ENCODE results near the gene TMEM132A. TPM values are rescaled to one million over a fixed set of nuclear protein-coding genes. Genes with fewer than 3 reads are reported as not detected.

Gene TMEM132A
- total RNA-seq, 1 experiment from 2014 or later: 95.5 TPM

DNA sequence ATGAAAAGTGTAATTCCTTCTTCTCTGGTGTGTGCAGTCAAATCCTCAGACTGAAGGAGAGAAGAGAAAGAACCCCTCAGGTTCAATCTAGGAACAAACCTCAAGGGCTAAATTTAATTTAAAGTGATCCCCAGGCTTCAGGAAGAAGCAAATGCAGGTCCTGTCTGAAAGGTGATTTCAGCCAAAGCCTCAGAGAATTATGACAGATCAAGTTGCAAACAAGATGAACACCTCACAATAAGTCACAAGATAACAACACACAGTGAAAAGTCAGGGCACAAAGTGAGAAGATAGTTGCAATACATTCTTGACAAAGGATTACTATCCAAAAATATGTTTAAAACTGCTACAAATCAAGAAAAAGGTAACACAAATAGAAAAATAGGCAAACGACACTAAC is 45.2 kb upstream of the TMEM132A start:
- H2BK20ac ChIP-seq (ENCODE audit: low read depth, low read length, poor library complexity, severe bottlenecking): no peak overlapping the region
- no peaks in the 10 kb centered on the region for H3K27me3 ChIP-seq (ENCODE audit: insufficient read depth, low read length)
- Mint-ChIP-seq H3K9me3 (no peaks in the 10 kb centered on the region), H3K36me3 (ENCODE audit: insufficient read depth in 1 of 3, low read depth in 3 of 3) (peaks cover 0 to 16% (median 2%) of the 10 kb centered on the region in 3 experiments; a peak in 3 of 7 replicates), H3K4me3 (no peak overlapping the region), H3K27me3 (ENCODE audit: low read depth) (no peaks in the 10 kb centered on the region), H3K4me1 (no peaks in the 10 kb centered on the region), H3K27ac (no peak overlapping the region)
- H3T11ph ChIP-seq (ENCODE audit: low read length): no peak overlapping the region
- H3K4me1 ChIP-seq (ENCODE audit: insufficient read depth, low read length): no peaks in the 10 kb centered on the region
- peaks cover 2% of the 10 kb centered on the region for H4K20me1 ChIP-seq (ENCODE audit: control insufficient read depth, insufficient read depth, insufficient read length)
- no peak overlapping the region for H2AK5ac ChIP-seq (ENCODE audit: insufficient read length, low read length)
- H3K79me2 ChIP-seq (ENCODE audit: insufficient read depth, low read length): no peaks in the 10 kb centered on the region
- no peak overlapping the region for H3K27ac ChIP-seq (ENCODE audit: insufficient read length, low read depth, low read length)
- H3K23me2 ChIP-seq (ENCODE audit: insufficient read length, low read depth, low read length, poor library complexity, severe bottlenecking): no peaks in the 10 kb centered on the region
- H4K8ac ChIP-seq (replicated peaks; ENCODE audit: insufficient read length, low read depth, low read length): no peak overlapping the region
- H3K23ac ChIP-seq (ENCODE audit: insufficient read length, low read depth, low read length): no peak overlapping the region
- no peak overlapping the region for H2BK15ac ChIP-seq (ENCODE audit: low read depth, low read length)
- H3K4ac ChIP-seq (ENCODE audit: low read depth, low read length): no peak overlapping the region
- no peak overlapping the region for H2AFZ ChIP-seq (ENCODE audit: low read length)
- no peak overlapping the region for H2BK12ac ChIP-seq (ENCODE audit: insufficient read length, low read depth, low read length)
- no peaks in the 10 kb centered on the region for H3K79me1 ChIP-seq (ENCODE audit: insufficient read depth, low read depth, low read length, poor library complexity, severe bottlenecking)
- no peak overlapping the region for H2BK120ac ChIP-seq (ENCODE audit: low read depth, low read length, poor library complexity, severe bottlenecking)
- H3K9ac ChIP-seq (ENCODE audit: extremely low read depth, insufficient read length, low read length): no peak overlapping the region
- no peak overlapping the region for H2BK5ac ChIP-seq (ENCODE audit: insufficient read length, low read length)
- H3K4me2 ChIP-seq (ENCODE audit: insufficient read depth, insufficient read length, low read length): no peak overlapping the region
- no peak for DNase-seq
- H3K56ac ChIP-seq (ENCODE audit: insufficient read length, low read depth, low read length): no peak overlapping the region
- no CpG with 5 or more reads among the region's 1 CpG for WGBS (ENCODE audit: extremely low coverage, insufficient read length, low lambda C conversion rate)
- no peaks in the 10 kb centered on the region for H3K9me3 ChIP-seq (ENCODE audit: control insufficient read depth, low read depth, low read length)
- no peak overlapping the region for H4K91ac ChIP-seq (ENCODE audit: insufficient read length, low read depth, low read length)
- no peak overlapping the region for H3K18ac ChIP-seq (ENCODE audit: insufficient read length, low read depth, low read length)
- H4K5ac ChIP-seq (ENCODE audit: insufficient read length, low read depth, low read length): no peak overlapping the region
- TF ChIP-seq, protein P1, sequence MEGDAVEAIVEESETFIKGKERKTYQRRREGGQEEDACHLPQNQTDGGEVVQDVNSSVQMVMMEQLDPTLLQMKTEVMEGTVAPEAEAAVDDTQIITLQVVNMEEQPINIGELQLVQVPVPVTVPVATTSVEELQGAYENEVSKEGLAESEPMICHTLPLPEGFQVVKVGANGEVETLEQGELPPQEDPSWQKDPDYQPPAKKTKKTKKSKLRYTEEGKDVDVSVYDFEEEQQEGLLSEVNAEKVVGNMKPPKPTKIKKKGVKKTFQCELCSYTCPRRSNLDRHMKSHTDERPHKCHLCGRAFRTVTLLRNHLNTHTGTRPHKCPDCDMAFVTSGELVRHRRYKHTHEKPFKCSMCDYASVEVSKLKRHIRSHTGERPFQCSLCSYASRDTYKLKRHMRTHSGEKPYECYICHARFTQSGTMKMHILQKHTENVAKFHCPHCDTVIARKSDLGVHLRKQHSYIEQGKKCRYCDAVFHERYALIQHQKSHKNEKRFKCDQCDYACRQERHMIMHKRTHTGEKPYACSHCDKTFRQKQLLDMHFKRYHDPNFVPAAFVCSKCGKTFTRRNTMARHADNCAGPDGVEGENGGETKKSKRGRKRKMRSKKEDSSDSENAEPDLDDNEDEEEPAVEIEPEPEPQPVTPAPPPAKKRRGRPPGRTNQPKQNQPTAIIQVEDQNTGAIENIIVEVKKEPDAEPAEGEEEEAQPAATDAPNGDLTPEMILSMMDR (conservative IDR thresholded peaks at IDR 0.05): no peak
- no peak overlapping the region for H3K14ac ChIP-seq (ENCODE audit: insufficient read depth, low read length)
